ENCODE data around the gene F13A1. TPM values are rescaled to one million over a fixed set of nuclear protein-coding genes. Genes with fewer than 3 reads are reported as not detected.

F13A1 gene
- total RNA-seq, 5 donors from 2014 or later (not counting 1 experiment from before 2014, with no cell fraction given), result 0.18 to 4.8 (median 0.37) TPM; not detected in 1

DNA sequence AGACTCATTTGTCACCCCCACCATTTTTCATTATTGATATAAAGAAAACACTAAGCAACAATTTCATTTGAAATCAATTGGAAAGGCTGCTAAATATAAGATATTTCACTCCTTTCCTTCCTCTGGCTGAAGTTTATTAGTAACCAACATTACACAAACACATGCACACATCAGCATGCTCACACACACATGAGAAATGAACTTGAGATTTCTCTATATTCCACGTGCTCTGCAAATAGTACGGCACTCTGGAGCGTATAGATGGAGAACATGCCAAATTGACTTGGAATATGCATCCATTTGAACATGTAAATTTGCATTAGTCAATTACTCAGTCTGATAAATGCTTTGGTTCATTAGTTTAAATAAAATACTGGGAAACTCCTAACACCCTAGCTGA is 37.1 kb upstream of the F13A1 start:
- Histone ChIP-seq H3K27ac (ENCODE audit: low read length) (no peak overlapping the region), H3K36me3 (ENCODE audit: control insufficient read depth in 2 of 2, extremely low read depth in 1 of 2, insufficient read depth in 1 of 2, low read length in 1 of 2) (no peaks in the 10 kb centered on the region), H3K4me1 (ENCODE audit: control insufficient read depth in 1 of 2, extremely low read depth in 1 of 2, insufficient read depth in 2 of 2, low read length in 2 of 2) (no peaks in the 10 kb centered on the region), H3K4me3 (ENCODE audit: control insufficient read depth in 1 of 2, extremely low read depth in 1 of 2, low read length in 1 of 2) (no peak overlapping the region), H3K9me3 (no peaks in the 10 kb centered on the region), H3K27me3 (replicated peaks in 1 of 2; ENCODE audit: control insufficient read depth in 2 of 2, extremely low read depth in 1 of 2, insufficient read depth in 2 of 2, low read length in 1 of 2) (peaks cover 0 to 4% of the 10 kb centered on the region in 2 experiments)
- ATAC-seq (replicated peaks in 1 of 4), result no peak
- POLR2A ChIA-PET, result no interaction called here
- Mint-ChIP-seq H3K4me1 (no peaks in the 10 kb centered on the region), H3K36me3 (no peaks in the 10 kb centered on the region), H3K9me3 (no peaks in the 10 kb centered on the region), H3K27me3 (peaks cover 11 to 20% of the 10 kb centered on the region in 2 donors), H3K27ac (no peak overlapping the region), H3K4me3 (no peak overlapping the region)
- no peak for DNase-seq
- CTCF ChIA-PET, result no interaction called here
- 90% methylated on average over 2 of the region's 3 CpGs for WGBS (ENCODE audit: insufficient coverage)

DNA sequence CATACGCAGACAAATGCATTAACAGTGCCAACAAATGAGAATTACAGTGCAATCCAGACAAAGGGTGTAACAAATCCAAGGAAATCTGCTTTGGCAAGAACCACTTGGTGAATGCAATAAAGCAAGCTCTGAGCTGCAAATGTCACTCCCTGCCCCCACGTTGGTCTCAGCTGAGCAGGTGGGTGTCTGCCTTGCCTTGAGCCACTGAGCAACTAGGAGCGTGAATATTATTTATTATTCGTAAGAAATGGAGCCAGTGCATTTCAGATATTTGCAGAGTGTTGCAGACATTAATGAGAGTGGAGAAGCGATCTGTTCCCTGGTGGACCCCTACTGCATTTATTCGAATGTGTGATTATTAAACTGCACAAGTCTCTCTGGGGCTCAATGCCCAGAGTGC is 36.6 kb upstream of the F13A1 start:
- no peaks in the 10 kb centered on the region for H3K36me3 Mint-ChIP-seq
- H3K9me3 Mint-ChIP-seq, result no peaks in the 10 kb centered on the region
- no peaks in the 10 kb centered on the region for H3K4me1 Mint-ChIP-seq
- H3K27me3 Mint-ChIP-seq, result peaks cover 11 to 20% of the 10 kb centered on the region in 2 donors
- Histone ChIP-seq H3K27me3 (replicated peaks in 1 of 2; ENCODE audit: control insufficient read depth in 2 of 2, extremely low read depth in 1 of 2, insufficient read depth in 2 of 2, low read length in 1 of 2) (peaks cover 0 to 4% of the 10 kb centered on the region in 2 experiments), H3K36me3 (ENCODE audit: control insufficient read depth in 2 of 2, extremely low read depth in 1 of 2, insufficient read depth in 1 of 2, low read length in 1 of 2) (no peaks in the 10 kb centered on the region), H3K9me3 (no peaks in the 10 kb centered on the region), H3K27ac (ENCODE audit: low read length) (no peak overlapping the region), H3K4me3 (ENCODE audit: control insufficient read depth in 1 of 2, extremely low read depth in 1 of 2, low read length in 1 of 2) (no peak overlapping the region), H3K4me1 (ENCODE audit: control insufficient read depth in 1 of 2, extremely low read depth in 1 of 2, insufficient read depth in 2 of 2, low read length in 2 of 2) (no peaks in the 10 kb centered on the region)
- WGBS (ENCODE audit: insufficient coverage), result 61% methylated on average over 4 of the region's 6 CpGs
- ChIA-PET POLR2A (no interaction called here), CTCF (no interaction called here)
- H3K27ac Mint-ChIP-seq, result no peak overlapping the region
- ATAC-seq (replicated peaks in 1 of 4), result no peak
- H3K4me3 Mint-ChIP-seq, result no peak overlapping the region
- no peak for DNase-seq

DNA sequence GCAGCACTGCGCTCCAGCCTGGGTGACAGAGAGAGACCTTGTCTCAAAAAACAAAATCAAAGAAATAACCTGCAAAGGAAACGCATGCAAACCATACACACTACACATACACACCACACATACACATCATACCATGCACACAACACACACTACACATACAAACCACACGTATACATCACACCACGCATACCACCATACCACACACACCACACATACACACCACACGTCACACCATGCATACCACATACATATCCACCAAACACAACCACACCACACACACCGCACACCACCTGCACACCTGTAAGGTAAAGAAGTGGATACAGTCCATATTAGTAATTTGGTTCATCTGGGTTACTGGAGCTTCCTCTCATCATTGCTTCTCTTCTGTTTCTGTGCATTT is 32.3 kb upstream of the F13A1 start:
- H3K27ac Mint-ChIP-seq, result no peak overlapping the region

DNA sequence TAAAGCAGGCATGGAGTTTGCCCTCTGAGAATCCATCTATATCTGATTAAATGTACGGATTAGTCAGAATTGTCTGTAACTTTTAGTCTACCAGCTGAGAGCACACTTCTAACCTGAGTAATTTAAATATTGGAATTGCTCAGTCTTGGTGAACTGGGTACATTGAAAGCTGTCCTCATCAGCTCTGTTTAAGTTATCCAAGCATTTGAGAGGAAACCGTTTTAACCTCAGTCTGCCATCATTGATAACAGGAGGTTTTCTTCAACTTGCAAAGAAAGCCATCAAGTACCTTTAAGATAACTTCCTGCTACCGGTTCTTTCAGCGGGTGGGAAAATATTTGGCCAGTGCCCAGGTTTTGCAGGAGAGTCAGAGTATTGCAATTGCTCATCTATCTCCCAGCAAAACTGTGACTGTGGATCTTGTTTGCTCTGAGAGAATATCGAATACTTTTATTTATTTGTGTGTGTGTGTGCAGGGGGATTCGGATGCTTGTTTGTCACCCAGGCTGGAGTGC is 31.1 kb upstream of the F13A1 start:
- Mint-ChIP-seq H3K36me3 (no peaks in the 10 kb centered on the region), H3K4me1 (no peaks in the 10 kb centered on the region), H3K27ac (no peak overlapping the region), H3K27me3 (peaks cover 18 to 28% of the 10 kb centered on the region in 2 donors), H3K4me3 (no peak overlapping the region), H3K9me3 (no peaks in the 10 kb centered on the region)
- ATAC-seq (replicated peaks in 1 of 4) (no peak), DNase-seq (no peak)
- CTCF ChIA-PET, result no interaction called here
- H3K4me3 ChIP-seq (ENCODE audit: control insufficient read depth in 1 of 2, extremely low read depth in 1 of 2, low read length in 1 of 2), result no peak overlapping the region
- 0% methylated on average over 3 of the region's 6 CpGs for WGBS (ENCODE audit: insufficient coverage)
- no peaks in the 10 kb centered on the region for H3K4me1 ChIP-seq (ENCODE audit: control insufficient read depth in 1 of 2, extremely low read depth in 1 of 2, insufficient read depth in 2 of 2, low read length in 2 of 2)
- no peaks in the 10 kb centered on the region for H3K36me3 ChIP-seq (ENCODE audit: control insufficient read depth in 2 of 2, extremely low read depth in 1 of 2, insufficient read depth in 1 of 2, low read length in 1 of 2)
- H3K27me3 ChIP-seq (replicated peaks in 1 of 2; ENCODE audit: control insufficient read depth in 2 of 2, extremely low read depth in 1 of 2, insufficient read depth in 2 of 2, low read length in 1 of 2), result peaks cover 0 to 4% of the 10 kb centered on the region in 2 experiments
- H3K27ac ChIP-seq (ENCODE audit: low read length), result no peak overlapping the region
- H3K9me3 ChIP-seq, result no peaks in the 10 kb centered on the region
- POLR2A ChIA-PET, result interaction anchor here in 1 of 2 donors (0.6 kb wide), 1 partner anchor 1246 kb away, joined by 5 read pairs; no protein-coding TSS in a partner anchor

More for the DNA sequence above, 32.3 kb upstream of the F13A1 start:
- Histone ChIP-seq H3K9me3 (no peaks in the 10 kb centered on the region), H3K27me3 (replicated peaks in 1 of 2; ENCODE audit: control insufficient read depth in 2 of 2, extremely low read depth in 1 of 2, insufficient read depth in 2 of 2, low read length in 1 of 2) (peaks cover 0 to 4% of the 10 kb centered on the region in 2 experiments), H3K4me3 (ENCODE audit: control insufficient read depth in 1 of 2, extremely low read depth in 1 of 2, low read length in 1 of 2) (no peak overlapping the region), H3K4me1 (ENCODE audit: control insufficient read depth in 1 of 2, extremely low read depth in 1 of 2, insufficient read depth in 2 of 2, low read length in 2 of 2) (no peaks in the 10 kb centered on the region), H3K27ac (ENCODE audit: low read length) (no peak overlapping the region), H3K36me3 (ENCODE audit: control insufficient read depth in 2 of 2, extremely low read depth in 1 of 2, insufficient read depth in 1 of 2, low read length in 1 of 2) (no peaks in the 10 kb centered on the region)
- Mint-ChIP-seq H3K9me3 (no peaks in the 10 kb centered on the region), H3K4me1 (no peaks in the 10 kb centered on the region), H3K27me3 (peaks cover 18 to 31% of the 10 kb centered on the region in 2 donors), H3K4me3 (no peak overlapping the region), H3K36me3 (no peaks in the 10 kb centered on the region)
- DNase-seq (no peak), ATAC-seq (replicated peaks in 1 of 4) (no peak)
- 100% methylated on average over 3 of the region's 6 CpGs for WGBS (ENCODE audit: insufficient coverage)
- ChIA-PET CTCF (interaction anchor here in 1 of 2 donors (0.6 kb wide), 1 partner anchor 79 kb away, joined by 4 read pairs; no protein-coding TSS in a partner anchor), POLR2A (no interaction called here)

DNA sequence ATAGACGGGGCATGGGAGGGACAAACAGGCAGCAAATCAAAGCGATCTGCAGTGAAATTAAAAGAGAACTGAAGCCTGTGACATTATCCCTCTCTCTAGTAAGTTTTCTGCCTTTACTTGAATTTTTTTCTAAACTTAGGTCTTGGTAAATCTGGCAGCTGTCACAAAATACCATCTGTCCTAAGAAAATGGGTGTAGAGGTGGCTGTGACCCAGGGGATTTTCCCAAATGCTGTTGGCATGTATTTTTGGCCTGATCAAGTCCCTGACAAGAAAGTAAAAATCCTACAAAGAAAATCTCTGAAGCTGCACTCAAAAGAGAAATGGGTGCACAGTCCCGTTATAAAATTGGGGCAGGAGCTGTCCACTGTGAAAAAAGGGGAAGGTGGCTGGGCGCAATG is 30.2 kb upstream of the F13A1 start:
- Mint-ChIP-seq H3K27ac (no peak overlapping the region), H3K4me3 (no peak overlapping the region), H3K27me3 (peaks cover 17 to 29% of the 10 kb centered on the region in 2 donors), H3K4me1 (no peaks in the 10 kb centered on the region), H3K36me3 (no peaks in the 10 kb centered on the region), H3K9me3 (no peaks in the 10 kb centered on the region)
- no peak overlapping the region for H3K4me3 ChIP-seq (ENCODE audit: control insufficient read depth in 1 of 2, extremely low read depth in 1 of 2, low read length in 1 of 2)
- H3K36me3 ChIP-seq (ENCODE audit: control insufficient read depth in 2 of 2, extremely low read depth in 1 of 2, insufficient read depth in 1 of 2, low read length in 1 of 2), result no peaks in the 10 kb centered on the region
- ChIA-PET POLR2A (no interaction called here), CTCF (no interaction called here)
- H3K27ac ChIP-seq (ENCODE audit: low read length), result no peak overlapping the region
- H3K27me3 ChIP-seq (replicated peaks in 1 of 2; ENCODE audit: control insufficient read depth in 2 of 2, extremely low read depth in 1 of 2, insufficient read depth in 2 of 2, low read length in 1 of 2), result peaks cover 0 to 4% of the 10 kb centered on the region in 2 experiments
- H3K9me3 ChIP-seq, result no peaks in the 10 kb centered on the region
- ATAC-seq (replicated peaks in 1 of 4) (no peak), DNase-seq (no peak)
- WGBS (ENCODE audit: insufficient coverage), result no CpG with 5 or more reads among the region's 4 CpGs
- no peaks in the 10 kb centered on the region for H3K4me1 ChIP-seq (ENCODE audit: control insufficient read depth in 1 of 2, extremely low read depth in 1 of 2, insufficient read depth in 2 of 2, low read length in 2 of 2)

DNA sequence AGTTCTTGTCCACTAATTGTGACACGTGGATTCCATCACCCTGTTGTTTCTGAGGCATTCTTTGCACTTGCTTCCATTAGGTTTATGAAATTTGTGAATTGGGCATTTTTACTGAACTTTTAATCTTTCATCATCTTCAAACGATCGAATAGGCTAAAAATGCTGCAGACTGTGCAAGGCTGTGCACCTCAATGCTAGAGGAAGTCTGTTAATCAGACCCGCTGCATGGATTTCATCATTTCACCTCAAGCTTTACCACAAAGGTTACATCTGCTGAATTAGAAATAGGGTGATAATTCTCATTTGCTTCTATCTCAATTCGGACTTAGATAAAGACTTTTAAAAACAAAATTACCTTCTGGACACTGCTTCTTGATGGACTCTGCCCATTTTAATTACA is 27.8 kb upstream of the F13A1 start:
- Histone ChIP-seq H3K36me3 (ENCODE audit: control insufficient read depth in 2 of 2, extremely low read depth in 1 of 2, insufficient read depth in 1 of 2, low read length in 1 of 2) (no peaks in the 10 kb centered on the region), H3K4me1 (ENCODE audit: control insufficient read depth in 1 of 2, extremely low read depth in 1 of 2, insufficient read depth in 2 of 2, low read length in 2 of 2) (no peaks in the 10 kb centered on the region), H3K27me3 (replicated peaks in 1 of 2; ENCODE audit: control insufficient read depth in 2 of 2, extremely low read depth in 1 of 2, insufficient read depth in 2 of 2, low read length in 1 of 2) (peaks cover 0 to under 1% of the 10 kb centered on the region in 2 experiments), H3K27ac (ENCODE audit: low read length) (no peak overlapping the region), H3K9me3 (no peaks in the 10 kb centered on the region), H3K4me3 (ENCODE audit: control insufficient read depth in 1 of 2, extremely low read depth in 1 of 2, low read length in 1 of 2) (no peak overlapping the region)
- Mint-ChIP-seq H3K4me1 (no peaks in the 10 kb centered on the region), H3K27me3 (peaks cover 18 to 31% of the 10 kb centered on the region in 2 donors), H3K9me3 (no peaks in the 10 kb centered on the region), H3K27ac (no peak overlapping the region), H3K36me3 (no peaks in the 10 kb centered on the region), H3K4me3 (no peak overlapping the region)
- no peak for ATAC-seq (replicated peaks in 1 of 4)
- POLR2A ChIA-PET, result no interaction called here
- CTCF ChIA-PET, result no interaction called here
- no peak for DNase-seq
- WGBS (ENCODE audit: insufficient coverage), result no CpG with 5 or more reads among the region's 5 CpGs

All from T-cell (primary cell).